ENCODE results near the gene PLEKHH1.

The PLEKHH1 gene

GRCh38 chr14:67532998-67533753 lies at the start of gene PLEKHH1:
Gene PLEKHH1, plus strand, starts transcription at chr14:67533290. Its CDS starts 8,578 bp downstream, at chr14:67541868.
- H3K27ac ChIP-seq, result peak within 1 kb of the TSS; percentile 48
- DNase-seq (ENCODE audit: low read depth, low spot score), result peak; percentile 27

GRCh38 chr14:67483579-67484285 lies 49.4 kb upstream of the PLEKHH1 start:
- no peak overlapping the region for H3K27ac ChIP-seq
- no peak for DNase-seq (ENCODE audit: low read depth, low spot score)

GRCh38 chr14:67485501-67486095 lies 47.5 kb upstream of the PLEKHH1 start:
- no peak overlapping the region for H3K27ac ChIP-seq
- no peak for DNase-seq (ENCODE audit: low read depth, low spot score)

DNA sequence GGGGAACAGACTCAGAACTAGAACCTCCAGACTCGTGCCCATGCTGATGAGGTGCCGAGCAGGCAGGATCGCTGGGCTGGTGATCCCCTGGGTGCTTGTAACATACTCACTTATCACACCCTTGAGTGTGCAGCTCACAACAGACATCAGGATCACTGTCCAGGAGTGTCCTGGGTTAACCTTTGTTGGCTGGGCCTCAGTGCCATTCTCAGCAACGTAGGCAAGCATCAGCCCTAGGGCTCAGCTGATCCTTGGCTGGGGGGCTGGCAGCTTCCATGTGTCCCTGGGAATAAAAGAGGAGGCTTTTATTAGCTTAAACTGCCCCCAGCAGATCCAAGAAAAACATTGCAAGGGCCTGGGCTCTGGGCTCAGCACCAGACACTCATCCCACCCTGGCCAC lies 46.2 kb upstream of the PLEKHH1 start:
- no peak for DNase-seq (ENCODE audit: low read depth, low spot score)

DNA sequence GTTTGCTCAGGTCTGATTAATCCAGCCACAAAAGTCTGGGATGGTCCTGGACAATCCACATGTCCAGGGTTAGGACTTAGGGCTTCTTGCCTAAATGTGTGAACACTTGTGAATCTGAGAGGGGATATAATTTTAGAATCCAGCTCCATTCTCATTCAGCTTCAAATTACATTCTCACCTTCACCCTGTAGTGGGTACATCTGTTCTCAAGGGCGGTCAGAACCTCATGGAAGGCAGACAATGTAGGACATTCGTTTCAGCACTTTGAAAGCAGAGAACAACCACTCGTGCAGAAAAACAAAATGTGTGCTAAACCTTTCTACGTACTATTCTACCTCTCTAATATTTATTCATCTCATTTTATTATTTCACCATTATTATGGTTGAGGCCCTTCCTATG lies 45.8 kb upstream of the PLEKHH1 start:
- DNase-seq (ENCODE audit: low read depth, low spot score), result no peak
- H3K27ac ChIP-seq, result no peak overlapping the region

More for the DNA sequence above, 46.2 kb upstream of the PLEKHH1 start:
- no peak overlapping the region for H3K27ac ChIP-seq

GRCh38 chr14:67487937-67488893 lies 44.9 kb upstream of the PLEKHH1 start, which contains the start of gene TMEM229B:
Gene TMEM229B, minus strand, starts transcription at chr14:67488721. Its CDS starts 14,798 bp downstream, at chr14:67473923.
- DNase-seq (ENCODE audit: low read depth, low spot score), result no peak
- H3K27ac ChIP-seq, result no peak within 1 kb of the TSS

- no peak for DNase-seq (ENCODE audit: low read depth, low spot score)
- H3K27ac ChIP-seq, result no peak overlapping the region
Observed at GRCh38 chr14:67490196-67490595, 42.9 kb upstream of the PLEKHH1 start.

- no peak for DNase-seq (ENCODE audit: low read depth, low spot score)
- H3K27ac ChIP-seq, result no peak overlapping the region
Observed at GRCh38 chr14:67491285-67491684, 41.8 kb upstream of the PLEKHH1 start.

GRCh38 chr14:67491741-67492507 lies 41.2 kb upstream of the PLEKHH1 start:
- H3K27ac ChIP-seq, result no peak overlapping the region
- no peak for DNase-seq (ENCODE audit: low read depth, low spot score)

GRCh38 chr14:67492538-67492937 lies 40.6 kb upstream of the PLEKHH1 start:
- no peak for DNase-seq (ENCODE audit: low read depth, low spot score)
- no peak overlapping the region for H3K27ac ChIP-seq

- H3K27ac ChIP-seq, result no peak overlapping the region
- no peak for DNase-seq (ENCODE audit: low read depth, low spot score)
Observed at GRCh38 chr14:67493092-67493717, 39.9 kb upstream of the PLEKHH1 start.

- no peak overlapping the region for H3K27ac ChIP-seq
- no peak for DNase-seq (ENCODE audit: low read depth, low spot score)
Observed at GRCh38 chr14:67495827-67496226, 37.3 kb upstream of the PLEKHH1 start.

- no peak for DNase-seq (ENCODE audit: low read depth, low spot score)
- H3K27ac ChIP-seq, result no peak overlapping the region
Observed at GRCh38 chr14:67497216-67497615, 35.9 kb upstream of the PLEKHH1 start.

GRCh38 chr14:67497716-67498115 lies 35.4 kb upstream of the PLEKHH1 start:
- H3K27ac ChIP-seq, result no peak overlapping the region
- DNase-seq (ENCODE audit: low read depth, low spot score), result no peak

DNA sequence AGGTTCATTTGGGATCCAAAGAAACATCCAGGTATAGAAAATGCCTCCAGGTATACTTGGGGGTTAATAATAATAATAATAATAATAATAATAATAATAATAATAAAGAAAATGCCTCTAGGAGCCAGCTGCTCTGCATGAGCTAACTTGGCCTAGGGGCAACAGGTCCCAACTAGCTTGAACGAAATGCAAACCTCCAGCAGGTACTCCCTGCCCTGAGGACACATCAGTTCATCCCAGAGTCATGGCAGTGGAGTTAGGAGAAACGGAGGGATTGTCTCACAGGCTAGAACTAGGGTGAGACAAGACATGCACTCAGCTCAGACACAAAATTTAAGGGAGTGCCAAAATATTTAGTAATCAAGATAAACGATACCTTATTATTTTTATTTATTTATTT lies 32.1 kb upstream of the PLEKHH1 start:
- no peak overlapping the region for H3K27ac ChIP-seq
- DNase-seq (ENCODE audit: low read depth, low spot score), result no peak

- DNase-seq (ENCODE audit: low read depth, low spot score), result no peak
- H3K27ac ChIP-seq, result no peak overlapping the region
Observed at GRCh38 chr14:67501670-67502069, 31.4 kb upstream of the PLEKHH1 start.

DNA sequence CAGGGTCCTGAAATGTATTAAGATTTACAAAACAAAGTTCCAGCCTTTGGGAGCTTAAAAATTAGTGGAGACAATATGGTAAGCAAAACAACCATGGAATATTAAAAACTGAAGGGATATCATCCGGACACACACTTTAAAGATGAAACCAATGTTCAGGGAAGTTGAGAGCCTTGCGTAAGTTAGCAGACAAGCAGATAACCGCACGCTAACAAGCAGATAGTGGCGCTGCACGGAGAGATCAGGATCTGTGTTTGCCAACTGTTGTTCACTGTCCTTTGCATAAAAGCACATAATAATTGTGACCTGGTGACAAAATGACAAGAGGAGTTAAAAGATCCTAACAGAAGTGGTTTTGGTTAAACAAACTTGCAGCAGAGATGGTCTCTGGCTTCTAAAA lies 30.2 kb upstream of the PLEKHH1 start:
- no peak for DNase-seq (ENCODE audit: low read depth, low spot score)
- no peak overlapping the region for H3K27ac ChIP-seq

- no peak for DNase-seq (ENCODE audit: low read depth, low spot score)
- H3K27ac ChIP-seq, result no peak overlapping the region
Observed at GRCh38 chr14:67503331-67503730, 29.8 kb upstream of the PLEKHH1 start.

GRCh38 chr14:67505254-67505653 lies 27.8 kb upstream of the PLEKHH1 start:
- no peak overlapping the region for H3K27ac ChIP-seq
- no peak for DNase-seq (ENCODE audit: low read depth, low spot score)

Measured in epithelial cell of prostate (primary cell).